GM20431 (cell line): Measurements from ENCODE around the gene FBXL17.

ENCODE experiments used
- in situ Hi-C: fragments of 300-500 bp; cut with MseI, MboI; formaldehyde crosslinking; loops from one replicate; pipeline ENCODE4 v1.15.0; 2020; ENCODE audit warnings: low sequenced_read_pairs; ENCODE audit not compliant: unreplicated experiment

FBXL17 gene

DNA sequence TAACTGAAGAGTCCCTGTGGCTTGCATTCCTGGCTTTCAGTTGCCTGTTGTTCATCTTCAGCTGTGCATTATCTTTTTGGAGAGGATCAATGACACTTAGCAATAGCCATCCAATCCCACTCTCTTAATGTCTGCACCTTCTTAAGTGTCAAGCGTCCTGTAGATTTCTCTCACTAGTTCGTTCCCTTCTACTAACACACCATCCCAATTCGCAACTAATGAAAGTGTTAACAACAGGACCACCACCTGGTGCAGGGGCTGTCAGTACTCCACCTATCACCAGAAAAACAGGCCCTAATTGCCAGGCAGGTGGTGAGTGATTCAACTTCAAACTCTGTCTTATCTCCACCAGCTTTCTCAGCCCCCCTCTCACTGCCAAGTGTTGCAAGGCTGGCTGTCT, 541.7 kb downstream of the FBXL17 start:
- in situ Hi-C loops, result no loop called here

DNA sequence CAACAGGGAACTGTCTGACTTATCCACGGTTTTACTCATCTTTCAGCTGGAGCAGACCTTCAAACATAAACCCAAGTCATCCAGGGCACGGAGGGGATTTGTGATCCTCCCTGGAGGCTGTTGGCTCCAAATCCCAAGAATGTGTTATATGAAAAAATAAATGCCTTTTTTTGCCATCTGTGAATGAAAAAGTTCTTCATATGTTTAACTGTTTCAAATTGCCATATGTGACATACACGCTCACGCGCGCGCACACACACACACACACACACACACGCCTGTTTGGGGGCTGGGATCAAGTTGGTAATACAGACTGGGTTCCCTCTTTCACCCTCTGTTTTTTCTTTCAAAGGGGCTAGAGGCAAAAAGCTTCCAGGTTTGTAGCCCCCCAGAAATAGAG, 546.8 kb downstream of the FBXL17 start:
- in situ Hi-C loops, result no loop called here

DNA sequence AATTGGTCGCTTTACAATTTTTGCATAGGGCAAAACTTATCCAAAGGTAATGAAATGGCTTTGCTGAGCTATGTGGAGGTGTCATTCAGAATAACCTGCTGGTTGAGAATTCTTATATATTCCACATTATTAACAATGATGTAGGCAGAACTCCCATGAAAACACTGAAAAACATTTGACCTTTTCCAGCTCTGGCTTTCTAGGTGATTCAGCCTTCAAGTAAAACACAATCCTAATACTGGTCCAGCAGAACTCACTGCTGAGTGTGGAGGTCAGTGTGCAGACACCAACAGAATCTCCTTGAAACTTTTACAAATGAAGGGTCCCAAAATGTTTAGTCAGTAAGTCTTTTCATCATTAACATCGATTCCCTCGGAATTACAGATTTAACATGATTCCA, 549.2 kb downstream of the FBXL17 start:
- in situ Hi-C loops, result no loop called here

DNA sequence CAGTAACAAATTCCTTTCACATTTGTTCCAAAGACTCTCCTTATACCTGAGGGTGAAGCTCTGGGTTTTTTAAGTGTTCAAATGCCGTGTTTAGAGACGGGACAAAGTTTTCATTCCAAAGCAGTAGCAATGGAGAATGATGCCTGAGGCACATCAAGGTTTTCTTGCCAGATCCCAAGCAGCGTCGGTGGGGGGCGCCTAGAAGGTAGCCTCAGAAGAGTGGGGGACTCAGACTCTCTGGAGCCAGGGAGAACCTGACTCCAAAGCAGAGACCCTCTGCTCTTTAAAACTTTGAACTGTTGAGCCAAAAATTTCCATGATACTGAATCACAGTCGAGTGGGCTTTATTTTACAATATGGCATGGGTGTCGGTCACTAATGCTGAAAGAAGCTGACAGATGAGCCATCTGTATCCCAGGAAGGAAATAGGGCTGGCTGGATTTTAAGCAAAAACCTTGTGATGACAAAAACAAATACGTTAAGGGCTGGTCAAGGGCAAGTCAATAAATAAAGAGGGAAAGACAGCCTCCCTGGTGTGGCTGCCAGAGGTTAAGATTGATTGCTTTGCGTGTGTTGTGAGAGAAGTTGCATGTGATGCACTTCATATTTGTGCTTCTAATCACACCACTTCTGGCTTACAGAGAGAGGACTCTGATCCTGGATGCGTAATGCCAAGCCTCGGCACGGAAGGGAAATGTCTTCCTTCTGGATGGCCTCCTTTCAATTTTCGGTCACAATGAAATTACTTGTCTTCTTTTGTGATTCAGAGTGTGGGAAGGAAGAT, 550.1 kb downstream of the FBXL17 start:
- in situ Hi-C loops, result no loop called here

DNA sequence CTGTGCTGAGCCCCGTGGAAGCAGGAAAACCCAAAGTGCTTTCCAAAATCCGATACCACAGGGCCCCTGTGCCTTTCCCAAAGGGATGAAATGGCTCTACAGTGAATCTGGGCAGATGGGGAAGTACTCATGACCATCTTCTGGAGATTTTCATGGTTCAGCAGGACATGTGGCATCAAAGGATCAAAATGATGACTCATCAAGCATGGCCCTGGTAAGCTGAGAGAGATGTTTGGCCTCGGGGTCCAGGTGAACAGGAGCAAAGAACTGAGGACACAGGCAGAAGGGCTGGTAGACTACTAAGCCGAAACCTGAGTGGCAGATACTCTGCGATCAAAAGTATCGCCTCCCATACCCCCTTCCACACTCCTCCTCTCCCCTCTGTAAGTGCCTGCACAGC, 551.1 kb downstream of the FBXL17 start:
- in situ Hi-C loops, result no loop called here

DNA sequence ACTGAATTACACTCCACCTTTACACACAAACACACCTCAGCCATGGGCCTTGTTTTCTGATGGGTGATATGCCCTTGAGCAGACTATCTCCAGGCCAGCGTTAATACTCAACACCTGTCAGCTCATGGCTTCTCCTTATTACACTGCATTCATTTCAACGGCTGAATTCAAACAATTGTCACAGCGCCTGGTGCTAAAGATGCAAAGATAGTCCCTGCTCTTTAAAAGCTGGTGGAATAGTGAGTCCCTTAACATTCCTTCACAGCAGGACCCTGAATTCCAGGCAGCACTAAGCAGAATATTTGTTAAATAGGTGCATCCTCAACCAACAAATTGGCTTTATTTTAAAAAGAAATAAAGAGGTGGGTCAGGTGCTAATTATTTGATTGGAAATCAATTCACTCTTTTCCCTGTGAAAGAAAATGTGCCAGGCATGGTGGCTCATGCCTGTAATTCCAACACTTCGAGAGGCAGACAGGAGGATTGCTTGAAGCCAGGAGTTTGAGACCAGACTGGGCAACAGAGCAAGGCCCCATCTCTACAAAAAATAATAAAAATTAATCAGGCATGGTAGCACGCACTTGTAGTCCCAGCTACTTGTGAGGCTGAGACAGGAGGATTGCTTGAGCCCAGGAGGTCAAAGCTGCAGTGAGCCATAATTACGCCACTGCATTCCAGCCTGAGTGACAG, 555.4 kb downstream of the FBXL17 start:
- in situ Hi-C loops, result no loop called here

DNA sequence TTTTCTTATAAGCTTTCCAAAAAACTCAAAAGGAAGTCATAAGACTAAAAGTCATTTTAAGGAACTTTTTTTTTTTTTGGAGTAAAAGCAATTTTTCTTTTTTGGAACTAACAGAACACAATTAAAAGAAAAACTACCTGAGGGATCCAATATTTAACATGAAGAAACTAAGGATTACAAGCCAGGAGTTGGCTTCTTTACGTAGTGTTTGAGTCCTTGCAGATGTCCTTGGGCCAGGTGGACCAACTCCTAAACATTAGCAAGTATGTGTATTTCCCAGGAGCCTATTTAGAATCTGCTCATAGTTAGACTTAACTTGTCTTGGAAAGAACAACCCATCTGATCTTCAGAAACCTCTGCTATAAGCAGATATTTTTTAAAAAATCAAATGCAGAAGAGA, 557.1 kb downstream of the FBXL17 start:
- in situ Hi-C loops, result no loop called here

DNA sequence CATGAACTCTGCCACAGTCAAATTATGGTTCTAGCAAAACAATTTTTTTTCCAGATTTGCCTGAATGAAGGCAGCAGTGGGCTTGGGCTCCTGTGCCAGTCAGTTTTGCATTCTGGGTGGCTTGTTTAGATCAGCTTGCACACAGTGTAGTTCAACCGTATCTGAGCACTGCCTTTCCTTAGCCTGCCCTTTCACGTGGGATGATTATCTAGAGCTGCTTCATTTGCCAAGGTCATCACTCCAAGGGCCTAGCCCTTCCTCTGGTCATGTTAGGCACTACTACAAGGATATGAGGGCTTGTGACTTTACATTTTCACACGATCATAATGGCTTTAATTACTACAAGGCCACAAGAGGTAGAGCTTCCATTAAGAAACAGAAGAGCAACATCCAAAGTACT, 560.6 kb downstream of the FBXL17 start:
- in situ Hi-C loops, result no loop called here

DNA sequence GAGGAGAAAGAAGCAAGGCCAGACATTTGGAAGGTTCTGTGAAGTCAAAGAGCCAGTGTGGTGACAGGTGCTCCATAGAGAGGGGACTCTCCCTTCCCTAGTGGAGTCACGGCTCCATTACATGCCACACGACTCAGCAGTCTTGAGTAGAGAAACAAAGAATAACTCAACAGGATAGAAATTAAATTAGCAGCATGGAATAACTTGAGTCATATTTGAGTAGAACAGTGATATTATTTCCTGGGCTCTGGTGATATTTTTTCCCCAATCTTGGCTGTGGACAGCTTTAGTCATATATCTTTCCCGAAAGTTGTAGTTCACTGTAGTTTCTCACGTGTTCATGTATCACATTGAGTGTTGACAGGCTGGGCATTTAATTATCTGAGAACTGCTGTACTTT, 561.5 kb downstream of the FBXL17 start:
- in situ Hi-C loops, result no loop called here

DNA sequence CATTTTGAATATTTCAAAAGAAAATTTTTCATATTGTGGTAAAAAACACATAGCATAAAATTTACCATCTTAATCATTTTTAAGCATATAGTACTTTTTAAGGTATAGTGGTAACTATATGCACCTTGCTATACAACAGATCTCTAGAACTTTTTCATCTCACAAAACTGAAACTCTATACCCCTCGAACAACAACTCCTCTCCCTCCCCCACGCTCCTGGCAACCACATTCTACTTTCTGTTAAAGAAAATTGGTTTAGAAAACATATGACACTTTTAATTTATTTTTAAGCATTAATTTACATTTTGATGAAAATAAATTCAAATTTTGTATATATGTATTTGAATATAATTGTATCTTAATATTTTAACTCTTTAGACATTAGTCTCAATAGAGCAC, 563.9 kb downstream of the FBXL17 start:
- in situ Hi-C loops, result no loop called here

DNA sequence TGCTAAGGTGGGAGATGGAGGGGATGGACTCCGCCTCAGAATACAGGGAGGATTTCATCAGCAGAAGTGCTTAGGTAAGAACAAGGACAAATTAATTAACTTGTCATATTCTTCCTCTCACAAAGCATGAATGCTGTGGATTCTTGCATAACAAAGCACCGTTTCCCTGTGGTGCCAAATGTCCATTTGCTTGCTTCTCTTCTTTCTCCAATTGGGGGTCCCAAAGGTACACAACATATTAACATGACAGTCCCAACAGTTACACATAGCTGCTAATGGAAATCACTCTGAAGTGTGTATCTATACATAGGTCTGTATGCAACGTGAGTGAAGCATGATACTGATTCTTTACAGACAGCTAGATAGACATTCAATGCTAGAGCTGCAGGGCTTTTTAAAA, 564.5 kb downstream of the FBXL17 start:
- in situ Hi-C loops, result no loop called here

DNA sequence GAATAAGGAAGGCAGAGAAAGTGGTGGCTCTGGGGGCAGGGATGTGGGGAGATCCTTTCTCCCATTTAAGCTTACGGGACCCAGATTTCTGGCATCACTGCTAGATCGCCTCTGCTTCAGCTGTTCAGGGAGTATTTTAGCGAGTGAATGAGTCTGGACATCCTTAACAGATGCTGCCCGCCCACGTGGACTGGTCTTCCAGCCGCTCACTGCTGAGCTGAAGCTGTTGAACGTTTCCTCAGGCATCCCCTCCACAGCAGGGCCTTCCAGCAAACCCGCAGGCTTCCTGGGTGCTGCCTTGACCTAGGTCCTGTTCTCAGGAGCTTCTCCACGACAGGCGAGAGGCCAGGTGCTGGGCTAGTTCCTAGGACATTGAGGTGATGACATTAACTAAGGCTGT, 566.8 kb downstream of the FBXL17 start:
- in situ Hi-C loops, result no loop called here

DNA sequence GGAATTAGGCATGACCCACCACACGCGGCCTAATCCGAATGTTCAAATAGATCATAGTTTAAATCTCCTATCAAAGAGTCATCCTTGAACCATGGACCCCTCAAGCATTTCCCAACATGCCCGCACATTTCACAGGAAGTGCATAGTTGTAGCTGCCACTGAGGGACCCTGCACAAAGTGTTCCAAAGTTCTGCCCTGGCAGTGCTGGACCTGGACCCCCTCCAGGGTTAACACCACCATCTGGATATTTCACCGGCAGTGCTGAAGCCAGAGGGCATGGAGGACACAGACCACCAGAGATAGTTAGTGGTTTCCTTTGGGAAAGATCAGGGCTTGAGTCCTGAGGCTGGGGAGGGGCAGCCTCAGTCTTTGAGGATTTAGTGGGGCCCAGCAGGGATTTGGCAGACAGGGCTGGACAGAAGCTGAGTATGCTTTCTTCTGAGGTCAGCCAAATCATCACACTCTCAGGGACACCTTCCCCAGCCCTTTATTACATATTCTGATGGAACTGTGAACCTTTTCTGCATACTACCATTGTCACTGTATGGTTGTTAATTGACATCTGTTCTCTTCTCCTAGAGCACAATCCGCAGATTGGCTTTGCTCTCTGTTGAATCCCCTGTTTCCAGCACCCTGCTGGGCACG, 567.6 kb downstream of the FBXL17 start:
- in situ Hi-C loops, result no loop called here

DNA sequence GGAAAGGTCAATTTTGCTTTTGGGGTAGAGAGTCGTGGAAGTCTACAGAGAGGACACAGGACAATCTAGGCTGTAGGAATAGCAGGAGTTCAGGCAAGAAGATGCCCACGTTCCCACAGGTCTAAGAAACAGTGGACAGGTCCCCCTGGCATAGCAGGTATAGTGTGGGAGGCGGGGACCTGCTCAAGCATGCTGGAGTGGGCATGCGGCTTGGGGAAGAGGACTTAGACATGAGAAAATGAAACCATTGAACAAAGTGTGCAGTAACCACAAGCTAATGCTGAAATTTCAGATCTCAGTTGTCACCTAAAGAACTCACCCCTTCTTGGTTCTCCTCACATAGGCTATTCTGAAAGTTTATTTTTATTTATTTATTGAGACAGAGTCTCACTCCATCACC, 568.3 kb downstream of the FBXL17 start:
- in situ Hi-C loops, result no loop called here

DNA sequence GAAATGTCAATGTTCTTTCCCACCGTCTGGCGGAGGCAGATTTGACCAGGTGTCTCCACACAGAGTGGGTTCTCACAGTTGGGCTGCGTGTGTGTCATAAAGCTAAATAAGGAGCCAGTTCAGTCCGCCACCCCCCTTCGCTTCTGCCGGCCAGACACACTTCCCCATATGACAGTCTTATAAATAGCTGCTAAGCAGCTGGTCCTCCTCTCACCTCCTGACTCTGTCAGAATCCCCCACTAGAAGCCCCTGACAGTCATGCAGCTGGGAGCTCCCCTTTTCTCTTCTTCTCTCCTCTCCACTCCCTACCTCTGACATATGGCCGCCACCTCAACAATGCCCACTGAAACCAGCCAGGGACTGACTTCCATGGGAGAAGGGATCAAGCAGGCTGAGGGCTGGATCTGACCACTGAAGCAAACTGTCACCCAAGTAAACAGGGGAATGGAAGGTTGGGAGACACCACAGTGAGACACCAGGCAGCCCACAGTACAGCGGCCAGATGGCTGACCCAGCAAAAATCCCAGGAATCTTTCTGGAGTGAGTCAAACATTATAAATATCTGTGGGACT, 569.2 kb downstream of the FBXL17 start:
- in situ Hi-C loops, result no loop called here

DNA sequence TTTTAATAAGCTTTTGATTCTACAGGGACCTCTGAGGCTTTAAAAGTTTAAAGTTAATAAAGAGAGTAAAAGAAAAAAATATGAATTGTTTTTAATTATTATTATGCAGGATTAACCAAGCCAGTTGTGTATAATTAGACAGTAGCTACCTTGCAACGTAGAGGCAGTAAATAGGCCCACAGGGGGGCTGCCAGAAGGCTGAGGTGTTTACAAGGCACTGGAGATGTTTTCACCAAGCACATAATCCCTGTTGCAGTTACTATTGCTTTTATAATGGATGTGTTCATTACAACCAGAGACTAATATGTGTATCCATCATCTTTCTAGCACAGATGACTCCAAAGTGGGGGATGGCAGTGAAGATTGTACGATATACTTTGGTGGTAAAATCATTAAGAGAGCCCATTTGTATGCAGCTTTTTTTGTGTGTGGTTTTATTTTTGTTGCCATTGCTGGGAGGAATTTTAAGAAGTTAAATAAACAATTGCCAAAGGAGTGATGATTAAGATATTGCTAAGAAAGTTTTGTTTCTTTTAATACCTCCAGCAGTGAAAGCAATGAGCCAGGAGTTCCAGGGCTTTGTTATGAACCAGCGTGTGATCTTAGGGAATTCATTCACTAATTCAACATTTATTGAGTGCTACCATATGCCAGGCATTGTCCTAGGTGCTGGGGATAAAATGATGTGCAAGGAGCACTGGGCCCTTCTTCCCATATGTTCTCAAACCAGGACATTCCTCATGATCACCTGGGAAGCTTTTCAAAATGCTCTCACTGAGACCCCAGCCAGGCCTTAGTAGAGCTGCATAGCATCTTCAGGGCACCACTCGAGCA, 572.5 kb downstream of the FBXL17 start:
- in situ Hi-C loops, result no loop called here
